ENCODE results near the gene LIPC. TPM values are rescaled to one million over a fixed set of nuclear protein-coding genes. Genes with fewer than 3 reads are reported as not detected.

LIPC gene
- total RNA-seq, 1 donor from 2014 or later: not detected

DNA sequence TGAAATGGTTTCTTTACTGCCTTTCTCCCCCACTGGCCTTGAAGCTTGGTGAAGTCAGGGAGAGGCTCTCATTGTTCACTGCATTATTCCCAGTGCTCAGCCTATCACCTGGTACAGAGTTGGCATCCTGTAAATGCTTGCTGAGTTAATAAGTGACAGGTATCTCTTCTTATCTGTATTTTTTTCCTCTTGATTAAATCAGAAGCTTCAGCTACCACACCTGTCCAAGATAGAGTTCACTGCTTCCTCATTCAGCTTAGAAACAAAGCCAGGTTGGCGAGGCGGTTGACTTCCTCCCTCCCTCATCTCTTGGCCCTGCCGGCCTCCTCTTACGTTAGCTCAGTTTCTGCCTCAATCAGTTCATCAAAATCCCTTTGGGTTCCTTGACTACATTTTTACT lies 142.8 kb downstream of the LIPC start:
- H3K36me3 Mint-ChIP-seq (ENCODE audit: low read depth, unreplicated experiment): no peaks in the 10 kb centered on the region
- no peaks in the 10 kb centered on the region for H3K9me3 Mint-ChIP-seq (ENCODE audit: unreplicated experiment)
- no peak overlapping the region for H3K4me3 Mint-ChIP-seq (ENCODE audit: unreplicated experiment)
- TF ChIP-seq CTCF (IDR thresholded peaks at IDR 0.05; ENCODE audit: unreplicated experiment): no peak
- H3K27me3 Mint-ChIP-seq (ENCODE audit: unreplicated experiment): peaks cover 7% of the 10 kb centered on the region
- H3K4me1 Mint-ChIP-seq (ENCODE audit: unreplicated experiment): no peaks in the 10 kb centered on the region
- DNase-seq (ENCODE audit: low spot score): no peak
- no peak overlapping the region for H3K27ac Mint-ChIP-seq (ENCODE audit: unreplicated experiment)

GRCh38 chr15:58575045-58575786 lies 143.4 kb downstream of the LIPC start:
- Mint-ChIP-seq H3K4me1 (ENCODE audit: unreplicated experiment) (no peaks in the 10 kb centered on the region), H3K27me3 (ENCODE audit: unreplicated experiment) (peaks cover 7% of the 10 kb centered on the region), H3K9me3 (ENCODE audit: unreplicated experiment) (no peaks in the 10 kb centered on the region), H3K4me3 (ENCODE audit: unreplicated experiment) (no peak overlapping the region), H3K27ac (ENCODE audit: unreplicated experiment) (no peak overlapping the region), H3K36me3 (ENCODE audit: low read depth, unreplicated experiment) (no peaks in the 10 kb centered on the region)
- no peak for DNase-seq (ENCODE audit: low spot score)
- TF ChIP-seq CTCF (IDR thresholded peaks at IDR 0.05; ENCODE audit: unreplicated experiment): no peak

GRCh38 chr15:58576657-58577056 lies 144.9 kb downstream of the LIPC start:
- H3K4me1 Mint-ChIP-seq (ENCODE audit: unreplicated experiment): no peaks in the 10 kb centered on the region
- H3K27me3 Mint-ChIP-seq (ENCODE audit: unreplicated experiment): peaks cover 5% of the 10 kb centered on the region
- no peaks in the 10 kb centered on the region for H3K36me3 Mint-ChIP-seq (ENCODE audit: low read depth, unreplicated experiment)
- no peak overlapping the region for H3K4me3 Mint-ChIP-seq (ENCODE audit: unreplicated experiment)
- no peak for TF ChIP-seq CTCF (IDR thresholded peaks at IDR 0.05; ENCODE audit: unreplicated experiment)
- H3K9me3 Mint-ChIP-seq (ENCODE audit: unreplicated experiment): no peaks in the 10 kb centered on the region
- no peak overlapping the region for H3K27ac Mint-ChIP-seq (ENCODE audit: unreplicated experiment)
- no peak for DNase-seq (ENCODE audit: low spot score)

- Mint-ChIP-seq H3K27ac (ENCODE audit: unreplicated experiment) (no peak overlapping the region), H3K36me3 (ENCODE audit: low read depth, unreplicated experiment) (no peaks in the 10 kb centered on the region), H3K4me1 (ENCODE audit: unreplicated experiment) (peaks cover 8% of the 10 kb centered on the region), H3K27me3 (ENCODE audit: unreplicated experiment) (peaks cover 4% of the 10 kb centered on the region), H3K9me3 (ENCODE audit: unreplicated experiment) (peaks cover 5% of the 10 kb centered on the region), H3K4me3 (ENCODE audit: unreplicated experiment) (no peak overlapping the region)
- TF ChIP-seq CTCF (IDR thresholded peaks at IDR 0.05; ENCODE audit: unreplicated experiment): no peak
- no peak for DNase-seq (ENCODE audit: low spot score)
Observed at GRCh38 chr15:58582160-58582559, 150.4 kb downstream of the LIPC start.

GRCh38 chr15:58583171-58583908 lies 151.5 kb downstream of the LIPC start:
- peaks cover 4% of the 10 kb centered on the region for H3K27me3 Mint-ChIP-seq (ENCODE audit: unreplicated experiment)
- H3K9me3 Mint-ChIP-seq (ENCODE audit: unreplicated experiment): peaks cover 5% of the 10 kb centered on the region
- H3K4me3 Mint-ChIP-seq (ENCODE audit: unreplicated experiment): no peak overlapping the region
- DNase-seq (ENCODE audit: low spot score): no peak
- TF ChIP-seq CTCF (IDR thresholded peaks at IDR 0.05; ENCODE audit: unreplicated experiment): no peak
- no peak overlapping the region for H3K27ac Mint-ChIP-seq (ENCODE audit: unreplicated experiment)
- peaks cover 8% of the 10 kb centered on the region for H3K4me1 Mint-ChIP-seq (ENCODE audit: unreplicated experiment)
- H3K36me3 Mint-ChIP-seq (ENCODE audit: low read depth, unreplicated experiment): no peaks in the 10 kb centered on the region

All from endothelial cell (in vitro differentiated cells).